KBM-7 (cell line): ENCODE results near the gene PROSER3.

Experiments used
- DNase-seq: peaks from one replicate; pipeline ENCODE4 v3.0.0-alpha.2; 2015
- in situ Hi-C: fragments of 300-500 bp; cut with MboI; formaldehyde crosslinking; loops from 2 replicates; pipeline ENCODE4 v1.14.3; 2020; ENCODE audit warnings: low sequenced_read_pairs, low pct_unique_long_range_greater_than_20kb, mixed read lengths

The PROSER3 gene

DNA sequence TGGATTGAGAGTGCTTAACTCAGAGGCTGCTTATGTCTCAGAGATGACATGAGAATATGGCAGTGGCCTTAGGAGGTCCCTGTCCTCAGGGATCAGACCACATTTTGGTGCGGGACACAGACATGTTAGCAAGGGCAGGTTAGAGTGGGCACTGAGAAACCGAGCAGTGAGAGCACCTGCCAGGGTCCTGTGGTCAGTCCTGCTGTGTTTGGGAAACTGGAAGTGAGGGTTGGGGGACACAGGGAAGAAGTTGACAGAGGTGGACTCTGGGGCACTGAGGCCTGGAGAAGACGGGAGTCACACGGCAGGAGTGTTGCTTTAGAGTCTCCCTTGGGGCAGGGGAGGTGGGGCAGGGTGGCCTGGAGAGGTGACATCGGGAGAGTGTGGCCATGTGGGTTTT, 23.1 kb upstream of the PROSER3 start:
- in situ Hi-C loops, result no loop called here
- no peak for DNase-seq

DNA sequence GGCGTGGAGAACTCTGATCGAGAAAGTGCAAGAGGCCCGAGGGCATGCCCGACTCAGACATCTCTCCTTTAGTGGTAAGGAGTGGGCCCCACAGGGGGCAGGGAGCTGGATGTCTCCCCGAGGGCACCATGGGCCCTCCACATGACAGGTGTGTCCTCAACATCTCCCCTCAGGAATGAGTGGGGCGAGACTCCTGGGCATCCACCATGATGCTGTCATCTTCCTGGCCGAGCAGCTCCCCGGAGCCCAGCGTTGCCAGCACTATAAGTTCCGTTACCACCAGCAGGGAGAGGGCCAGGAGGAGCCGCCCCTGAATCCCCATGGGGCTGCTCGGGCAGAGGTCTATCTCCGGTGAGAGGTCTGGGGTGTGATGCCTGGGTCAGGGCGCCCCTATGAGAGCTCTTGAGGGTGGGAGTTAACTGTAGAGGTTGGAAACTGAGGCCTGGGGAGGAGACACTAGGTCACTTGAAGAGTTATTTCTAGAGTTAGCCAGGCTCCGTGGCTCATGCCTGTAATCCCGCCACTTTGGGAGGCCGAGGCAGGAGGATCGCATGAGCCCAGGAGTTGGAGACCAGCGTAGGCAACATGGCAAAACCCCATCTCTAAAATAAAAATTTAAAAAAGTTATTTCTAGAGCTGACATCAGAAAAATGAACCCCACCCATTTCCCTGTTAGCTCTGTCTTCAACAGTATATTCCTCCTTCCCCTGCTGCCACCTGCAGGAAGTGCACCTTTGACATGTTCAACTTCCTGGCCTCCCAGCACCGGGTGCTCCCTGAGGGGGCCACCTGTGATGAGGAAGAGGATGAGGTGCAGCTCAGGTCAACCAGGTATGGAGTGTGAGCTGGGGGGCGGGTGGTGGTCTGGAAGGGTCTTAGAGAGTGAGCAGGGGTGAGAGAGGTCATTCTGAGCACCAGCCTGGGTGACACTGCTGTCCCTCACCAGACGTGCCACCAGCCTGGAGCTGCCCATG, 20.8 kb upstream of the PROSER3 start:
- in situ Hi-C loops, result no loop called here
- DNase-seq, result no peak

DNA sequence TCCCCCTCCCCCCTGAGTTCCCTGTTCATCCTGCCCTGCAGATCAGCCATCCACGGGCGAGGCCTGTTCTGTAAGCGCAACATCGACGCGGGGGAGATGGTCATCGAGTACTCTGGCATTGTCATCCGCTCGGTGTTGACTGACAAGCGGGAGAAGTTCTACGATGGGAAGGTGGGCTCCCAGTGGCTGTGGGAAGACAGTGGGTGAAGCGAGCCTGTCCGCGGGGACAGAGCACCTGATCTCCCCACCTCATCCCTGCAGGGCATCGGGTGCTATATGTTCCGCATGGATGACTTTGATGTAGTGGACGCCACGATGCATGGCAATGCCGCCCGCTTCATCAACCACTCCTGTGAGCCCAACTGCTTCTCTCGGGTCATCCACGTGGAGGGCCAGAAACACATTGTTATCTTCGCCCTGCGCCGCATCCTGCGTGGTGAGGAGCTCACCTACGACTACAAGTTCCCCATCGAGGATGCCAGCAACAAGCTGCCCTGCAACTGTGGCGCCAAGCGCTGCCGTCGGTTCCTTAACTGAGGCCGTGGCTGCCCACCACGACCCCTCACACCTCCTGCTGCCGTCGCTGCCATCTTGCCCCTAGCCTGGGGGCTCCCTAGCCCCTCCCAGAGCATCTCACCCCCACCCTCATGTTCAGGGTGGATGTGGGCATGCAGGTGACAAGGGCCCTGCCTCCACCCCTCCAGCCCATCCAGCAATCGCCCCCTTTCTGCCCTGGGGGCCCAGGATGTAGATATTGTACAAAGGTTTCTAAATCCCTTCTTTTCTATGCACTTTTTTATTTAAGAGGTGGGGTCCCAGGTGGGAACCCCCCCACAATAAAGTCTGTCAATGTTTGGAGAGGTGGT, 19.7 kb upstream of the PROSER3 start:
- no peak for DNase-seq
- in situ Hi-C loops, result no loop called here

DNA sequence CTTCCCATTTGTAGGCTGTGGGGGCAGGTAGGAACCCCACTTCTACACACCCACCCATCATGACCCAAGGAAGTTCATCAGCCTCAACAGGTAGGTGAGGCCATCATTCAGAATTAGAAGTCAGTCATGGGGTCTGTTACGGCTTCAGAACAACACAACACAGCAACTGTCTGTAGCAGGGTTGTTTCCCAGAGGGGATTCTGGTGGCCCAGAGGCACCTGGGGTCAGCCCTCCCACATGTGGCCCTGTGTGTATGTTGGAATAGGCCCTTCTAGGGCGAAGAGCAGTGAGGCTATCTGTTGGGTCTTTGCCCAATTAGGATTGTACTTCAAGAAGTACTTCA, 19.1 kb upstream of the PROSER3 start:
- DNase-seq, result no peak
- in situ Hi-C loops, result no loop called here

DNA sequence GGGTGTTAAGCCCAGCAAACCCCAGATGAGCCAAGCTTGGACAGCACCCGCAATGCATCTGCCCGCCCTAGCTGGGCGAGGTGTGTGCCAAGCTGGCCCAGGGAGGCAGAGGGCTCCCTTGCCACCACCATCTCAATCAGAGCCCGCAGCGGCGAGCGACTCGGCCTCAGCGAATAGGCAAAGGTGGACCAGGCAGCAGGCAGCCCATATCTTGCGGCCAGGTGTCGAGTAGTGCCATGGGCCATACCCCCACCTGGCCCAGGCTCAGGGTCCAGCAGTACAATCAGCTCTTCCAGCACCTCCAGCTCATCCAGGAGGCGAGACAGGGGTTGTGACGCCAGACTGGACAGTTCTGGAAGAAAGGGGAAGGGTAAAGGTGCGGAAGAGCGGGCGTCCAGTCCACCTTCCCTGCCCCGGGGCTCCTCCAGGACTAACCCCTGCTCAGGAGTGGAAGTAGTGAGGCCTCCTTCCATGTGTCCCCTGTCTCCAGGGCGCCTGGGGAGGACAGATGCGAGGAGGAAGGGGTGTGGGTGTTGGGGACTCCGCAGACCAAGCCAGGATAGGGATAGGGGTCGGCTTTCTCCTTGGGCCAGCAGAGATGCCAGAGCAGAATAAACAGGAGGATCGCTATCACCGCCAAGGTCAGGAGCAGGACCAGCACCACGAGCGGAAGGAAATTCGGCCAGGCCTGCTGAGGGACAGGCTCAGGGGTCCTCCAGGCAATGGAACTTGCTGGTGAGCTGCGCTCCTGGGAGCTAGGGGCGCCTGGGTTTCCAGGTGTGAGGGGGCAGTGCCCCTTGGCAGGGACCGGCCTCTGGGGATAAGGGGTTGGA, 18.5 kb upstream of the PROSER3 start:
- no peak for DNase-seq
- in situ Hi-C loops, result no loop called here

DNA sequence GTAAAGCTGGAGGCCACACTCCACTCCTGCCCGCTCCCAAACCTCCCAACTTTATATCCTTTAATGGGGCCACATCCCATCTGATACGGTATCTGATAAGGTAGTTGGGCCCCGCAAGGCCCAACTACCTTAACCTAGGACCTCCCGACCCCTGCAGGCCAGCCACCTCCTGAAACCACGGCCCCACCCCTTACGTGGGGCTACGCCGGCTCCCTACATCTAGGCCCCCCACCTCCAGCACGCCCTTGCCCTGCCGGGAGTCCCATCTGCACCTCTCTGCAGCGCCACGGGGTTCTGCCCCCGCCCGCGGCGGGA, 17.9 kb upstream of the PROSER3 start:
- no peak for DNase-seq
- in situ Hi-C loops, result no loop called here

DNA sequence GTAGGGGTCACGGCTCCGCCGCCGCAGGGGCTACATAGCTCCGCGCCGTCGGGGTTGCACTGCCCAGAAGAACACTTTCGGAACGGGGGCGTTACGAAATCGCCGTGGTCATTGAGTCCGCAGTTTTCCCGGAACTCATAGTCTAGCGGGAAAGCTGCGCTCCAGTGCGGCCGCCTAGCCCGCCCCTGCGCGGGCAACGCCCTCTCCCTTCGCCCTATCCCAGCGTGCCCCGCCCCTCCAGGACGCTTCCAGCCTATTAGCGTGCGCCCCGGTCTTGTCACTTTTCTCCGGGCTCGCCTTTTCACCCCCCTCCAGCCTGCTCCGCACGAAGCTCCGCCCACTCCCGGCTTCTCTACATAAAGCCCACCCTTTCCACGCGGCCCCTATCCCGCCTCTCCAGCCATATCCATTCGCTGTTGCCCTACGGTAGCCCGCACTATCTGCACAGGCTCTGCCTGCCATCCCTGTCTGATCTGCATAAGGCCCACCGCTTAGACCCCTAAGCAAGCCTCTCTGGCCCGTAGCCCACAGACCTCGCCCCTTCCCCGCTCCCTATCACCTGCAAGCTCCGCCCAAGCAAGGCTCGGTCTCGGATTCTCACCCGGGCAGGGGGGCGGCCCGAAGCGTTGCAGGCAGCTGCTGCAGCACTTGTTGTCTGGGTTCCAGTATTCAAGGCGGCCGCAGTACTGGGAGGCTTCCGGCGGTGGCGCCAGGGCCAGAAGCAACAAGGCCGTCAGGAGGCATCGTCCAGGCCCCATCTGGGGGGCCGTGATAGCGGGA, 17.4 kb upstream of the PROSER3 start:
- in situ Hi-C loops, result no loop called here
- peak; percentile 98 for DNase-seq

DNA sequence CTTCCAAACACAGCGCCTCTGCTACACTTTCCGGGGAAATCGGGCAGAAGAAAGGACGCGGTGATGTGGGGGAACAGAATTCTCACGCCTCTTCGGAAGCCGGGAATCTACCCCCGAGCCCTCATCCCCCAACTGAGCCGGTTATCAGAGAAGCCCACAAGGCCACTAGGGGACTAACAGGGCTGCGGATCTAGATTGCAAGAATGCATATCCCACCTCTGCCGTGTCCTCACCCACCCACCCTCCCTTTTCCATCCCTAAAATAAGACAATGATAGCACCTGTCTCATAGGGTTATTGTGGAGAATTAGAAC, 16.8 kb upstream of the PROSER3 start:
- in situ Hi-C loops, result no loop called here
- no peak for DNase-seq

DNA sequence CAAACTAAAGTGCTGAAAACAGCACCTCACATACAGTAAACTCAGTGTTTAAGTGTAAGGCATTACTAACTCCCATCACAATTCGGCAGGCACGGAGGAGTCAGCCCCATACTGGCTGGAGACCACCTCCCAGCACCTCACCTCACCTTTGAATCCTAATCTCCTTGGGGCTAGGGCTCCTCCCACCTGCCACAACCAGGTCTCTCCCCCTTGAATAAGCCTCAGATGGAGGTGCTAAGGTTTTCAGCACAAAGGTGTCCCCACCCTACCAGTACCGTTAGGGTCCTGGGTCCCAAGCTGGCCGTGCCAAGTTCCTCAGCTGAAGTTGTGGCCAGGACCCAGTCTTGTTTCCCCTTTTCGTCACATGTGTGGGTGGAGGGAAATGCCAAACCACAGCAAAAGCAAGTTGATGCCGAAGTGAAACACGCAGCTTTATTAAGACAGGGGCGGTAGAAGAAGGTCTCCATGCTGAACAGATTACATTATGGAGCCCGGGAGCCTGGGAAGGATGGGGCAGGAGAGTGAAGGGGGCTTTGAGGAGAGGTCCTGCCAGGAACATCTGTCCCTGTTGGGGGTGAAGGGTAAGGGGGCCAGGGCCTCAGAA, 15.8 kb upstream of the PROSER3 start, which contains the start of gene IGFLR1:
IGFLR1 (minus strand) TSS at position 332 of the 604 bp plus-strand sequence. CDS start 1,272 bp downstream, outside the sequence.
- in situ Hi-C loops, result no loop called here
- DNase-seq, result peak; percentile 72

DNA sequence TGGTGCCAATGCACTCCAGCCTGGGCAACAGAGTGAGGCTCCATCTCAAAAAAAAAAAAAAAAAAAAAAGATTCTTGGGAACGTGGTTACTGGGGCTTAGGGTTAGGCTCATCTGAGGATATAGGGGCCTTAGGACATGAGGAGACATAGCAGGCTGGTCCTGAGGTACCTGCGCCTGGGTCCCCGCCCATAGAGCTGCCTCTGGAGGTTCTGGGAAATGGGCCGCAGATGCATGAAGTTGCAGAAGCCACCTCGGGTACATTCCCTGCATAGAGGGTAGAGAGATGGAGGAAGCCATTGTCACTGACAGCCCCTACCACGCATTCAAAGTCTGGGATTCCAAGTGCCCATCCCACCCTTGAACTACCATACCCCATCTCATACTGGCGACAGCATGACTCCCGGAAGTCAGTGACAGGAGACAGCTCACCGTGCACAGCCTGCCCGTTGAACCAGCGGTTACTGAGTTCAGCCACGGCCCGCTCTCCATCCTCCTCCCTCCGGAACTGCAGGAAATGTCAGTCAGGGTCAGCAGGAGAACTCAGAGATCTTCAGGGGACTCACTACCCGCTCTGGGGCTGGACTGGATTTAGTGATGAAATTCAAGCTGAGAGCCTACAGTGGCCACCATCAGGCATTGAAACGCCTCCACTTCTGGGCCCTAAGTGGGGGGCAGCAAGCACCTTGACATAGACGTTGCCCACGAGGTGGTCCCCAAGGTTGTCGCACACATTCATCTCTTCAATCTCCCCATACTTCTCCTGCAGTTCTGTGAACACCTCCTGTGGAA, 14.1 kb upstream of the PROSER3 start:
- no peak for DNase-seq
- in situ Hi-C loops, result no loop called here

DNA sequence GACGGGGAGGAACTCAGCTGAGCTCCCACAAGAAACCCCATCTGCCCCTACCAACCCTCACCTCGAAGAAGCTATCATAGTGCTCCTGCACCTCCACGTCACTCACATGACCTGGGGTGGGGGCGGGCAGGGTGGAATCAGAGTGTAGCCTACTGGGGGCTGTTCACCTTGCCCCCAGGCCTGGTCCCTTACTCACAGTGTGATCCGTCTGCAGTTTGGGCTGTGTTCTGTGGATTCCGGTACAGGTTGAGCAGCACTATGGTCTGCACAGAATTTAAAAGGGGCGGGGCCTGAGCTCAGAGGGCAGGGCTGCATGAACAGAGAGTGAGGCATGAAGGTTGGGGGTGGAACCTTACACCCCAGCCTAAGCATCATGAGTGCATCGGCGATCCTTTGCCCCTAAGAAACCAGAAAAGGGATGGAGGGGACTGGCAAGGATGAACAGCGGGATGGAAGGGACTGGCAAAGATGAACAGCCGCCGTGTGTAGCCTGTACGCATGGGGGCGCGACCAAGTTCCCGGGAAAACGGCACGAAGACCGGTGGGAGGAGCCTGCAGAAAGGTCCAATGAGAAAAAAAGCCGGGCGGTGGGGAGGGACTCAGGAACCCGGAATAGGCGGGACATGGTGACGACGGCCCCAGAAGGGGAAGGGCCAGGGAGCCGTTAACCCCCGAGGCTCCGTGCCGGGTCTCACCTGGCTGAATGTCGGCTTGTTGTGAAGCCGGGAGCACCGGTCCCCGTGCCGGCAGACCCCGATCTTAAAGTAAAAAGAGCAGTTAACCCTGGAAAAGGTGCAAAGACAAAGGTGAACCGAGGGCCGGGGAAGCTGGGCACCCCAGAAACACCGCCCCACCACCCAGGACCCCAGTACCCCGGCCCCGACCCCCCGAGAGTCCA, 13.3 kb upstream of the PROSER3 start:
- in situ Hi-C loops, result no loop called here
- peak; percentile 97 for DNase-seq

DNA sequence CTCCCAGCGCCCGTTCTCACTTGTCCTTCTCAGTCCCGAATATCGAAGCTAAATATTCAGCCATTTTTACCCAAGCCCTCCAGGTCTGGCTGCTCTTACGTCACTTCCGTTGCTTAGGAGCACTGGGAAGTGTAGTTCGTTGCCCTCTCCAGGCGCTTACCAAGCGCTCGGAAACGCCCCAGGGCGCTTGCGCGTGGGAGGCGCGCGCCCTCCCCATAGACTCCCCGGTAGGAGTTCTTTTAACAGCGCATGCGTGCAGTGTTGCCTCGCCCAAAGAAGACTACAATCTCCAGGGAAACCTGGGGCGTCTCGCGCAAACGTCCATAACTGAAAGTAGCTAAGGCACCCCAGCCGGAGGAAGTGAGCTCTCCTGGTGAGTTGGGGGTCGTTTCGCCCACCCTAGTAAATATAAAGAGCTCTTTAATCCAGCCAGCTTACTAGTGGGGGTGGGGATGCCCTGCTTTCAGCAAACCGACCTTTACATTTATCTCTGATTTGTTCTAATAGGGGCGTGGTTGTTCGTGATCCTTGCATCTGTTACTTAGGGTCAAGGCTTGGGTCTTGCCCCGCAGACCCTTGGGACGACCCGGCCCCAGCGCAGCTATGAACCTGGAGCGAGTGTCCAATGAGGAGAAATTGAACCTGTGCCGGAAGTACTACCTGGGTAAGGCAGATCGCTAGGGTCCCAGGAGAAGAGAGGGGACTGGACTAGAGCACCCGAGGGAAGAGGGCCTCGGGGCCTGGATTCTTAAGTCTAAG, 12.5 kb upstream of the PROSER3 start, which contains the start of the genes PSENEN and U2AF1L4:
PSENEN (plus strand) TSS at position 324 of the 759 bp plus-strand sequence; CDS start at position 604, 280 bp downstream.
U2AF1L4 (minus strand) TSS at position 91 of the 759 bp plus-strand sequence; CDS start at position 64, 27 bp downstream.
- in situ Hi-C loops, result no loop called here

DNA sequence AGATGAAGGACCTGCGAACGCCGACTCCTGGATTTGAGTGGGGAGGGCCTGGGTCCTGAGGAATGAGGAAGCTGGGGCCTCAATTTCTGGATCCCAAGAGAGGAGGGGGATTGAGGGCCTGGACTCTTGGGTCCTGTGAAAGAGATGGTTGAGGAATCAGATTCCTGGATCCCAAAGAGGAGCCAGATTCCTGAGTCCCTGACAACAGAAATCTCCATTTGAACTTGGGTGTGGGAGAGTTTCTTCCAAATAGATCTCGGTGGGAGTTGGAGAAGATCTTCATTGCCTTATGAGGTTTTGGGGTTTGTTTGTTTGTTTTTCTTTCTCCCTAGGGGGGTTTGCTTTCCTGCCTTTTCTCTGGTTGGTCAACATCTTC, 11.9 kb upstream of the PROSER3 start:
- in situ Hi-C loops, result no loop called here
- DNase-seq, result no peak

More for the DNA sequence above, 12.5 kb upstream of the PROSER3 start, which contains the start of the genes PSENEN and U2AF1L4:
- DNase-seq, result peak; percentile 99

DNA sequence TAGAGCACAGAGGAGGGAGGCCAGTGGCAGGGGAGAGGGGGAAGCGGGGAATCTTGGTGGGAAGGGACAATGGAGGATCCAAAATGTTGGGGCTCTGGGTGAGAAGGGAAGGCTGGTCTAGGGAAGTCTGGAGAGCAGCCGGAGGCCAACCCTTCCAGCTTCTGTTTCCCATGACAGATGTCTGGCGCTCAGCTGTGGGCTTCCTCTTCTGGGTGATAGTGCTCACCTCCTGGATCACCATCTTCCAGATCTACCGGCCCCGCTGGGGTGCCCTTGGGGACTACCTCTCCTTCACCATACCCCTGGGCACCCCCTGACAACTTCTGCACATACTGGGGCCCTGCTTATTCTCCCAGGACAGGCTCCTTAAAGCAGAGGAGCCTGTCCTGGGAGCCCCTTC, 11.4 kb upstream of the PROSER3 start:
- in situ Hi-C loops, result no loop called here
- DNase-seq, result no peak

DNA sequence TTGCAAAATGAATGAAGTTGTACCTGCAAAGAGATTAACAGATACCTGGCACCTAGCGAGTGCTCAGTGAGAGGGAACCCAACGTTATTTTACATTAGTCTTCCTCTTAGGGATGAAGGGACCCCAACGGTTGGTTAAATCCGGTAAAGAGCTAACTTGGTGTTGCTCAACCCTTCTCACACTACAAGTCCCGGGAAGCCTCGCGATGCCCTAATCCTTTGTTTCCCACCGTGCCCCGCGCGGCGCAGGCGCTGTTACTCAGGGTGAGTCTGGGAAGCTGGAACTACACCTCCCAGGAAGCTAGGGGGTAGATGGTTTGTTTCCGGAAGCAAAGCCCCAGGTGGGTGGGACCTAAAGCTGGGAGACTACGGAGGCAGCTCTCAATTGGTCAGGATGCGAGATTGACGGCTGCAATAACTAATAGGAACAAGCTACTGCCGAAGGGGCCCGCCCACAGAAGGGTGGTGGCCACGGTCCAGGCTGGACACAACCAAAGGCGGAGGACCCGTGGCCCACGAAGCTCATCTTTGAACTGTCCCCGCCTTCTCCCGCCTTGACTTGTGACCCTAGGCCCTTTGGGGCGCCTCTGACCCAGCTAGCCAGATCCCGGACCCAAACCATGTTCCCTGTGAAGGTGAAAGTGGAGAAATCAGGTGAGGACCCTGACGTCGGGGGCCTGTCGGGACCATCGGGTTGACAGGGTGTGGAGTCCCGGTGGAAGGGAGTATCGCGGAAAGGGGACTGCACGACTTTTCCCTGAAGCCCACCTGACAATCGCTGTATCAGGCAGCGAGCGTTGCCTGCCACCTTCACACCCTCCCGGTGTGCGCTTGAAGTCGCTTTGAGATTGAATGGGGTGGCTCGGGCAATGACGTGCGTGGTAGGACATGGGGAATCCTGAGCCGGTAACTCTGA, 9.6 kb upstream of the PROSER3 start, which contains the start of gene LIN37:
LIN37 (plus strand) TSS at position 471 of the 915 bp plus-strand sequence; CDS start at position 620, 149 bp downstream.
- in situ Hi-C loops, result no loop called here
- peak; percentile 99 for DNase-seq
